Suppressor macrophage treated with lipopolysaccharide for 1 hour (primary cell): Measurements from ENCODE around the gene SLC7A10.

ENCODE experiments used
- DNase-seq, 3 donors: peaks; one replicate each; pipeline ENCODE4 v3.0.0-alpha.2; 2020 to 2022

The SLC7A10 gene

DNA sequence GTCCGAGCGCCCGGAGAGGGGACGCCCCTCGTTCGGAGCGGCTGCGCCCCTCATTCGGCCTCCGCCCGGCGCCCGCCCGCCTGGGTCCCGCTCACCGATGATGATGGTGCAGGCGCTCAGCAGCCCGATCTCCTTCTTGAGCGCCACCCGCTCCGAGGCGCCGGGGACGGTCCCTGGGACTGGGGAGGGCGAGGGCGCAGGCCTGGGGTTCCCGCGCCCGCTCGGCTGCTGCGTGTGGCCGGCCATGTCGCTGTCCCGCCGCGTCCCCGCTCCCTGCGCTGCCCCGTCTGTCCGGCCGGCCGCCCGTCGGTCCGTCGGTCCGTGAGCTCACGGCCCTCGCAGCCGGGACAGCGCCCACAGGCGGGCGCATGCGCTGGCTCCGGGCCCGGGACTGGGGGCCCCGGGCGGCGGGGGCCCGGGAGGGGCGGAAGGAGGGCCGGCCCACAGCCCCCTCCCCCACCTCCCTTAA lies at the start of gene SLC7A10:
SLC7A10 (minus strand) TSS at position 393 of the 469 bp plus-strand sequence; CDS start at position 246, 147 bp downstream.
- peak; percentile 27 to 55 (median 32) for DNase-seq

DNA sequence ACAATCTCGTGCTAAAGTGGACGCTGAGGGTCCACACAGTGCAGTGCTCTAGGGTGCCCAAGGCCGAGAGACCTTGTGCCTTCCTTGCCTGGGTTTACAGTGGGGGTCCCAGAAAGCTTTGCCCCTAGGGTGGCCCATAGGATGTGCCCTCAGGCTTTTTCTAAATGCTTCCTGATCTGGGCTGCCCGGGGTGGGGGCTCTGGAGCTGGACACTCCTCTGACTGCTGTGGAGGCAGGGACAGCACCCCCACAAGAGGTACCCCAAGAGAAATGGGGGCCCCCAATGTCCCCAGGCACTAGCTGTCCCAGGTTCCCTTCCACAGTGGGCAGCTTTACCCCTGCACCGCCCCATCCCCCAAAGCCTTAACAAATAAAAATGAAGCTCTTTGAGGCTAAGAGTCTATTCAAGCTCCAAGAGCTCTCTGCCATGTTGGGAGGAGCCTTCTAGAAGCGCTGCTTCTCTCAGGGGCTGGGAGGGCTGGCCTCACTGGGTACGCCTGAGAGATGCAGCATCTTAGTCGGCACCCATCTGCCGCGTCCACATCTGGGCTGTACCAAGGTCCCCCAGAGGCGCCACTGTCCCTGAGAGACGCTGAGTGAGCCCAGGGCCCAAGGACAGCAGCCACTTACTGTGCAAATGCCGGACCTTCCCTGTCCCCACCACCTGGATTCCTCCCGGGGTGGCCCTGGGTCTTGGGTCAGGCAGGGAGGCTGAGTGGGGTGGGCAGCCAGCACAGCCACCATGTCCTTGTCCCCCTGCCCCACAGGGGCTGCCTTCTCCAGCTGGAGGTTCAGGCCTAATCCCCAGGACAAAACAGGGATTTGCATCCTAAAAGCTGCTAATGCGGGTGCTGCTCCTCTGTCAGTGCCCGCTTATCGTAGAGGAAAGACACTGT lies 49.3 kb upstream of the SLC7A10 start:
- no peak for DNase-seq

DNA sequence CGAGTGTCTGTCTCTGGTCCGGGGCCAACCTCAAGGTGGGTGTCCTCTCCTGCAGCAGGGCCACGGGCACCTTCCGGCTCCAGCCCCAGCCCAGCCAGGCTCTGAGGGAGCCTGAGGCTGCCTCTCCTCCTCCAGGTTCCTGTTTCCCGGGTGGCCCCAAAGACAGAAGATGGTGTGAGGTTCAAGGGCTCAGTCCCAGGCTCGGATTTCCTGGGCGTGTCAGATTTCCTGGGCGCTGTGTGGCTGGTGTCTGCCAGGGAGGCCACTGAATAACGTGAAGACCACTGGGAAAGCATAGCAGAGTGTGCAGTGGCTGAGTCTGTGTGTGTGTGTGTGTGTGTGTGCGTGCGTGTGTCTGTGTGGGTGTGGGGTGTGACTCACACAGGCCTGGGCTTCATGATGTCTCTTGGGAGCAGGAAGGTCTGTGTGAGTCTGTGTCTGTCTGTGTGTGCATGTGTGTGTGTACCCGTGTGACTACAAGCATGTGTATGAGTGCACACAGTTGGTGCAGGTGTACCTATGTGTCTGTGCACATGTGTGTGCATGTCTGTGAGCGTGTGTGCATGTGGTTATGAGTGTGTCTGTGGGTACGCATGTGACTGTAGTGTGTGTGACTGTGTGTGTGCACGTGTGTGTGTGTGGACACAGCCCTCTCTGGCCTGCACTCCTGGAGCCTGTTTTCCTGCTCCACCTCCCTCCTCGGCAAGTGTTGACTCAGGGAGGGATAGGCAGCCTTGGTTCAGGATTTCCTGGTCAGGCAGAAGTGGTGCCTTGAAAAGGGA lies 48.4 kb upstream of the SLC7A10 start:
- peak; percentile 84 to 88 (median 88) for DNase-seq

DNA sequence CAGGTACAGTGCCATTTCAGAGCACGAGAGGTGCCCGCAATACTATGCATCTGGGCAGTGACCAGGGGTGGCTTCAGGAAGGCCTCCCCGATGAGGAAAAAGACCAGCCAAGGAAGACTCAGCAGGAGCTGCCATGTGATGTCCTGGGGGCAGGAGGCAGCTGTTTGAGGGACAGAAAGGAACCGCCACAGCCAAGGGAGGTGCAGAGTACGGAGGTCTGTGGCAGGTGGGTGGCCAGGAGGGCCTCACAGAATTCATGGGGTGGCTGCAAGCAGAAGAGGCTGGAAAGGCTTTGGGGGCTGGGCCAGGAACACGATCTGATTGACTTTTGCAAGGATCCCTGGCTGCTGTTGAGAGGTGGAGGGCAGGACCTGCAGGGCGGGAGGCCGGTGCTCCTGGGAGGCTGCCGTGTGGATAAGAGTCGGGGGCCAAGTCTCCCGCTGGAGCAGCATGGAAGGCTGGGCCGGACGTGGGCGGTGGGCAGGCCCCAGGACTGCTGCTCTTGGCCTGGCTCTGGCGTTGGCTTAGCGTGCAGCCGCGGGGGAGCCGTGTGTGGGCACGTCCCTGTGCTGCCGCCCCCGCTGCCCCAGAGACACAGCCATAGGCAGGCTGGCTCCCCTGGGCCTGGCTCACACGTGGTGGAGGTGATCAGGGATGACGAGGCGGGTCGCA lies 47.6 kb upstream of the SLC7A10 start:
- DNase-seq, result no peak

DNA sequence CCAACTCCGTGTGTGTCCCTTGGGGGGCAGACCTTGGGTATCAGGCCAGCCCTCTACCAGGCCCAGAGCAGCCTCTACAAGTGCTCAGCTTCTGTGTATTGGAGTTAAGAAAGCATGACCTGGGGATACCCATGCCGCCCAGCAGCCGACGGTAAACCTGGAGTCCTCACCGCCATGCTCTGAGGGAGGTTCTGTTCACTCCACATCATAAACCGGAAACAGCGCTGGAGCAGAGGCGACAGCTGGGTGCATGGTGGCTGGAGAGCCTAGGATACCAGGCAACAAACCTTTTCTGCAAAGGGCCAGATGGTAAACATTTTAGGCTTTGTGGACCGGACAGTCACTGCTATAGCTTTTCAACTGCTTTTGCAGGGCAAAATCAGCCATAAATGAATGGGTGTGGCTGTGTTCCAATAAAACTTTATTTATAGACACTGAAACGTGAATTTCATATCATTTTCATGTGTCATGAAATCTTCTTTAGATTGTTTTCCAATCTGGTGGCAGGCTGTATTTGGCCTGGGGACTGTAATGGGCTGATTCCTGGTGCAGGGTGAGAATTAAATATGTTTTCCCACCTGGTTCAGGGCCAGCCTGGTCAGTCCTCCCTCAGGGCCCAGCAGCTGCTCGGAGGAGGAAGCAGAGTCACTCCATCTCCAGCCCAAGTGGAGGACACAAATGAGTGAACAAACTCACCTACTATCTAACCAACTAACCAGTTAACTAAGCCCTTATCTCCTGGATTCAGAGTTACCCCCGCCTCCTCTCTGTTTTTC lies 45.8 kb upstream of the SLC7A10 start:
- no peak for DNase-seq

DNA sequence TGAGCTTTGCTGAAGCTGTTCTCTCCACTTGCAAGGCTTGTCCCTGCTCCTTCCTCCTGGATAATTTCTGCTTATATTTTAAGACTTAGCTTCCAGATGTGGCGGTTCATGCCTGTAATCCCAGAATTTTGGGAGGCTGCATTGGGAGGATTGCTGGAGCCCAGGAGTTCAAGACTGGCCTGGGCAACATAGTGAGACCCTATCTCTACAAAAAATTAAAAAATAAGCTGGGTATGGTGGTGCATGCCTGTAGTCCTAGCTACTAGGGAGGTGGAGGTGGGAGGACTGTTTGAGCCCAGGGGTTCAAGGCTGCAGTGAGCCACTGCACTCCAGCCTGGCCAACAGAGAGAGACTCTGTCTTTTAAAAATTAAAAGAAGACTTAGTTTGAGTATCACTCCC lies 45.1 kb upstream of the SLC7A10 start:
- no peak for DNase-seq

DNA sequence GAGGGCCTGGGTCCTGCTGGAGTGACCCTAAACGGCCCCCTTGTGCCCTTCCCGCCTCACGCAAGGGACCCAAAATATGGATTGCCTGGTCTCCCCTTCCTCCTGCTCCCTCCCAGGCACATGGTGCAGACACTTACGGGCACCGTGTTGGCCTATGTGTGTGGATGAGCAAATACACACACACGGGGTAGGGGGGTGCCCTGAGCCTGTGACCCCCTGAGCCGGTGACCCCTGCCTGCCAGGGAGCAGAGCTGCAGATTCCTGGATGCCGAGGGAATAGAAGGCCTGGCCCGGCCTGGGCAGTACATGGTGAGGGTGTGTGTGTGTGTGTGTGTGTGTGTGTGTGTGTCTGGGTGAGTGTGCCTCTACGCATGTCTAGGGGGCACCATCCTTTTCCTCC lies 43.4 kb upstream of the SLC7A10 start:
- no peak for DNase-seq

DNA sequence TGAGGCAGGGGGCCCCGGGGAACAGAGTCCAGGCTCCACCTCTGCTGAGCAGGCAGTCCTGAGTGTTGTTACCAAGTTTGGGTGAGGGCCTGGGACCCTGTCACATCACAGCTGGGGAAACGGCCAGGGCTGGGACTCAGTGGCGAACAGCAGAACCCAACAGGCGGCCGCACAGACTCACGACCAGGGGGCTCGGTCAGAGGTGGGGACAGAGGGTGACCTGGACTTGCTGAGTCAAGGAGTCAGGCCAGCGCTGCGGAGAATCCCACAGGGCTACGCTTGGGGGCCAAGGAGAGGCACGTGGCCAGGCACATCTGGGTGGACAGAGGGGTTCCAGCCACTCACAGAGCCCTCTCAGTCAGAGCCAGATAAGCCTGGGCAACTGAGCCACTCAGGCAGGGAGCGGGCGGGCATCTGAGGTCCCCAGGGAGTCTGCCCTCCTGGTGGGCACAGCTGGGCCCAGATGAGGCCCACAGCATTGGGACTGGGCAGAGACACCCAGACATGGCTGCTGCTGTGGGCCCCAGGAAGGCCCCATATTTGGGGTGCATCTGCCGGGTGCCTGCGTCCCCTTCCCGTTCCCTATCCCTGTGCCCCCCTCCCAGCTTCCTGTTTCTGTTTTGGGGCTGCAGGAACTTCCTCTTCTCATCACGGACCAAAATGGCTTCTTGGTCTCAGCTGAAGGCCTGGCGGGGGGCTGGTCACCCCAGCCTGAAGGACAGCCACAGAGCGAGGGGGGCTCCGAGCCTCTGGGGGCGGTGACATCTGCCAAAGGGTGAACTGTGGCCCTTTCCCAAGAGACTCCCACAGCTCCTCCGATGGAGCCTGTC lies 42.7 kb upstream of the SLC7A10 start:
- peak; percentile 58 to 70 (median 59) for DNase-seq

DNA sequence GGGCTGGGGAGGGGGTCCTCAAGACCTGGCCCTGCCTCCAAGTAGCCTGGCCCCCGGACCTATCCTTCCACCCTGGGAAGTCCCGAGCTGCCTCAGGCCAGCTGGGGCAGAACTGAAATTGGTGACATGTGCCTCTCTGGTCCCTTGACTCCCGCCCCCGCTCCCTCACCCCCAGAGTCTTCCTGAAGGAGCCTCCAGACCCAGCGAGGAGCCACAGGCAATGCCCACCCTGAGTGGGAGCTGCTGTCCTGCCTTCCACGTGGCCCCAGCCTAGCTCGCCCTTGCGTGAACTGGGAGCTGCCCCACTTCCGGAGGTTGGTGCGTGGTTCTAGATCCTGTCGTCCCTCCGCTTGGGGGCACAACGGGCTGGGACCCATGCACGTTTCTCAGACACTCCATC lies 42.1 kb upstream of the SLC7A10 start:
- DNase-seq, result peak; percentile 74 to 88 (median 75)

DNA sequence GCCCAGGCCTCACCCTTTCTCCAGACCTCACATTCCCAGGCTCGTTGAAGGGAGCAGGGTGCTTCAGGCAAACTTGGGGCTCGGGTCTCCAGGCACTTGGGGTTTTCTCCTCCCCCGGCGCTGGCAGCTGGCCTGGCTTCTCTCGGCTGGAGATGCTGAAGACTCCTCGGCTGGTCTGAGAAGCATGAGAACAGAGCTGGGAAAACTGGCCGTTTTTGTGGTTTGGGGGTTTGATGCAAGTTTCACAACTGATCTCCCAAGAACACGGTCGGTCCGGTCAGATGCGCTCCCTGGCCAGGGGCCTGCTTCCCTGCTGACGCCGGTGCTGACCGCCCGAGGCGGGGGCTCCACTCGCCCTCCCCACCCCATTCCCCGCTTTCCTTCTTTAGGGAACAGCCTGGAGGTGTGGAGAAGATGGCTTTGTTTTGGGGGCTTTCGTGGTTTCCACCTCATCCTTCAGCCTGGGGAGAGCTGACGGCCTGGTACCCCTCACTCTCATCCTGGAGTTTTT lies 41.4 kb upstream of the SLC7A10 start:
- no peak for DNase-seq

DNA sequence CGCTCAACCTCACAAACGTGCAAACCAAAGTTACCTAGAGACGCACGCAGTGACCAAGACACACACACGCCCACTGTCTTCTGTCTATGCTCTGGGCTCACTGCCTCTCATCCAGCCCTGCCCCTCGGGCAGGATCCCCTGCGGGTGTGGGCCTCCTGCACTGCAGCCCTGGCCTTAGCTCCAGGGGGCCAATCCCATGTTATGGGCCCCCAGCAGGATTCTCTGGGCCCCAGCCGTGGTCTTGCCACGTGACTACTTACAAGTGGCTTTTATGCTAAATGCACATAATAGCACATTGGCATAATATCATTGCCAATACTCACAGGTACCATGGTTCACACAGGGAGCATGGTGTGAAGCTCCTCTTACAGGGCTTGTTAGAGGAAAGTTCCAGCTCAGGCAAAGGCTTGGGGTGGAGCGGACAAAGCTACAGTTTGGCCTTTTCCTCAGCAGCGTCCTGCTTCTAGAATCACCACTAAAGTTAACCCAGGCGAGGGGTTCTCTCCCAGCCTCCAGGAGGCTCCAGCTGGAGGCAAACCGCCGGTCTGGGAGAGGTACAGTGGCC lies 39.3 kb upstream of the SLC7A10 start:
- DNase-seq, result no peak

DNA sequence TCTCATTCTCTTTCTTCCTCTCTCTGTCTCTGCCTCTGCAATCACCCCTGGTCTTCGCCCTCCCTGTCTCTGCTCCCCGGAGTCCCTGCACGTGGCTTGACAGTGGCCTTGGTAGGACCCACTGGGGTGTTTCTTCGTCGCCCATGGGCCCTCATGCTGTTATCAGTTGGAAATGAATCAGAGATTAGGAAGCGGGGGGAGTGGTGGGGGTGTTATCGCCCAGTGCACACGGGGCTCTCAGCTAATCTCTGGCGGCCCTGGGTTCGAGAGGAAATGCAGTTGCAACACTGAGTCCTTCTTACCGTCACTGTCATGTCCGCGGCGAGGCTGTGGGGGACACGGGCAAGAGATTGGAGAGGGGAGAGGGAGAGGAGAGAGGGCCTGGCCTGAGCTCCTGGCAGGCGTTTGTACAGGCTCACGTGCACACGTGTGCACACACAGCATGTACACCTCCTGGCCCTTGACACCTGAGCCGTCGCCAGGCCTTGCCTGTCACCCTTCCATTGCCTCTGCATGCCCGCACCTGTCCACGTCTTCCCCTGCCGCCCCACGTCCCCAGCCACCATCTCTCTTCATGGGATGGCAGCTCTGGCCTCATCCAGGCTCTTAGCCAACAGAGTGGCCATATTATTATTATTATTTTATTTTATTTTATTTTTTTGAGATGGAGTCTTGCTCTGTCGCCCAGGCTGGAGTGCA lies 37.8 kb upstream of the SLC7A10 start:
- DNase-seq, result no peak

DNA sequence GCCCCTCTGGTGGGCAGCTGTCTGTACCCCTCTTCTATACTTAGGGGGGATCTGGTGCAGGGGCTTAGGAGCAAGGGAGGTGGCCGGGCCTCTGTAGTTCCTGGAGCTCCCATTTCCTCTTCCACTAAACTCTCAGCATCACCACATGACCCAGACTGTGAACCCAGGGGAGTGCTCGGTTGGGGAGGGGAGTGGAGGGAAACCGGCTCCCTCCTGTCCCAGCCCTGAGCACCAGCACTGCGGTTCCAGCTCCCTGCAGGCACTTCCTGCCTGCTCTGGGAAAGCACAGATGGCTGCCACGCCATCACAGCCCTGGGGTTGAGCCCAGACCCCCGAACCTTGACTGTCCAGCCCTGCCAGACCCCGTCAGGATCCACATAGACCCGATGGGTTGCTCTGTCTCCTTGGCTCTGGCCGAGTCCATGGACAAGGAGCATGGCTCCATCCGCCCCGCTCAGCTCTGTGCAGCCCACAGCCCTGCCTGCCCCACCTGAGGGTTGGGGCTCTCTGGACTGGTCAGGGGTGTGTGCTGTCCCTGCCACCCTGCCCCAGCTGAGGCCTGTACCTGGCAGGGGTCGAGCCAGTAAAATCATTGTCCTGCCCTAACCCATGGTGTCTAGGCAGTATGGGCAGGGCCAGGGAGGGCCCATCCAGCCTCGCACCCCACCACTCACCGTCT lies 36.0 kb upstream of the SLC7A10 start:
- DNase-seq, result no peak

DNA sequence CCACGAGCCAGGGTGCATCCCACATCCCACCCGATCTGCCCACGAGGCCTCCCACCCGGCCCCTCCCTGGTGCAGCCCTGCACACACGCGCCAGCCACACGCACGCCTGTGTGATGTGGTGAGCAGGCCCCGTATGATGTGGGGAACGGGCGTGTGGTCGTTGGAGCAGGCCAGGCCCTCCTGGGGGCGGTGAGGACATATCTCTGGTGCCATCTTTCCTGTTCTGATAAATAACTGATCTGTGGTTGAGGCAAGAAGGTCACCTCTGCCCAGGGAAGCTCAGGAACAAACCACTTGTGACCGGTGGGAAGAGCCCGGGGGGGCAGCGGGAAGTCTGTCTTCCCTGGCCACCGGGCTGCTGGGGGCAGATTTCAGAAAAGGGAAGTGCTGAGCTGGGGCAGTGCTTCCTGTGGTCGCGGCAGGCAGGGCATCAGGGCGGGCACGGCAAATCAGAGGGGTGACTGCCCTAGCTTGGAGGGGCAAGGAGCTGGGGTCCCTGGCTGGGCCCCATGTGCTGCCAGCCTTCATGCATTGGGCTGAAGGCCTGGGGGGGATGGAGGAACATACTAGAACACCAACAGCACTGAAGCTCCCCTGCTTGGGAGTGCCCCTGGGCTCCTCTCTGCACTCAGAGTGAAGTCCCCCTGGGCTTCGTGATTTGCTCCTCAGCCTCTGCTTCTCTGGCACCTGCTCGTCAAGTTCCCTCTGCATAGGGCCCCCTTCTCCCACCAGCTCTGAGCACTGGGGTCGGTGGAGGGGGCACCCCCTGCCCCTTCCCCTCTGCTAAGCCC lies 35.2 kb upstream of the SLC7A10 start:
- peak; percentile 62 to 73 (median 63) for DNase-seq

DNA sequence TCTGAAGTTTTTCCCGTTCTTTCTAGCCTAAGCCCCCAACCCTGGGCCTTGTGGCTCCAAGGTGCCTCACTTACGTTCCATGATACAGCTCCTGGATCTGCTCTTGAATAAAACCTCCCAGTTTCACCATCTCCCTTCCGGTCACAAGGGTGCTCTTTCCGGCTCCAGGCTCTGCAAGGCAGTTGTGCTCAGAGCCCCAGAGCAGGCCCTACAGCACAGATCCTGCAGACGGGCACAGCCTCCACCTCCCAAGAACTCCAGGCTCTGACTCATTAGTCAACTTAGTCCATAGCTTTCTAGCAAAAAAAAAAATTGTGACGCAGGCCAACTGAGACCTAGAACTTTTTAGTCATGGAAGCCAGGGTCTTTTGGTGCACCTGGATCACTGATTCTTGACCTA lies 33.9 kb upstream of the SLC7A10 start:
- DNase-seq, result peak; percentile 84 to 91 (median 85)

DNA sequence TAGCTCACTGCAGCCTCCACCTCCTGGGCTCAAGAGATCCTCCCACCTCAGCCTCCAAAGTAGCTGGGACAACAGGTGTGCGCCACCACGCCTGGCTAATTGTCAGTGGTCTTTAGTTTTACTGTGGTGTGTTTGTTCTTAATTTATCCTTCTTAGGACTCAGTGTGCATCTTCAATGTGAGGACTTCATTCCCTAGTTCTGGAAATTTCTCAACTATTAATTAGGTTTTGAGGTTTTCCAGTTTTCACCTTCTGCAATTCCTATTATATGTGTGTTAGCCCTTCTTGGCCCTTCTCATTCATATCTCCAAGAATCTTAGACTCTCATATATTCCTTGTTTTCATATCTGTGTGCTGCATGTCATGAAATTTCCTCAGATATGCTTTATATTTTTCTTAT lies 32.2 kb upstream of the SLC7A10 start:
- DNase-seq, result no peak

DNA sequence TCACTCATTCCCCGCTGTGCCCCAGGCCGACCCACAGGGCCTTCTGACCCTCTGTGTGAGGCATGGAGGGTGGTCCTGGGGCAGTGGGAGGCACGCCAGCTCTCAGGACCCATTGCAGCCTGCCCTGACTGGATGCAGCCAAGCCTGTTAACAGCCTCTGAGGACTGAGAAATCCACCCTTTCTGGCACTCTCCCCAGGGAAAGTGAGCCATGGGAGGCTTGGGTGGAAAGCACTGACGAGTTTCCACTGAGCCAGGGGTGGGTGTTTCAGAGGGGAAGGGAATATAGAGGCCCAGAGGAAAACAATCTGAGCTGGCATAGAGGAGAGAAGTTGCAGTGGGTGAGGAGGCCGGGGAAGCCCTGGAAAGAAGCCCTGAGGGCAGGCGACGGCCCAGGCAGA lies 30.6 kb upstream of the SLC7A10 start:
- DNase-seq, result no peak

DNA sequence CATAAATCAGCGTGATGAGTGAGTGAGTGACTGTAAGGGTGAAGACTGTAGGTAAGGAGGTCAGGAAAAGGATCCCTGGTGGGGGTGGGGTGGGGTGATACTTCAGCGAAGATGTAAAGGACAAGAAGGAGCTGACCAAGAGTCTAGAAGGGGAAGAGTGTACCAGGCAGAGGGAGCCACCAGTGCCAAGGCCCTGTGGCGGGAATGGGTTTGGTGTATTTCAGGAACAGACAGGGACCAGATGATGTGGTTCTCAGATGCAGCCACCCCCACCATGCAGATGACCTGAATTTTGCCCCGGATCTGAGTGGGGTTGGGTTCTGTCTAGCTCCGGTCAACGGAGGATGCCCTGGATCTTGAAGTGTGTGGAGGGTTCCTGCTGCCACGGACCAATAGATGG lies 30.1 kb upstream of the SLC7A10 start:
- DNase-seq, result no peak
